GM23248 (cell line): Measurements from ENCODE around the gene OLIG1. TPM values are rescaled to one million over a fixed set of nuclear protein-coding genes. Genes with fewer than 3 reads are reported as not detected.

Experiments used
- DNase-seq: peaks from one replicate; pipeline ENCODE4 v3.0.0-alpha.2; 2015
- H2AFZ ChIP-seq: fragments of 200-600 bp; sonication (generic); 2 replicates; pipeline ENCODE4 v1.6.1; 2016; ENCODE audit warnings: antibody characterized with exemption
- H3F3A ChIP-seq: fragments of 200-600 bp; sonication (generic); 2 replicates; pipeline ENCODE4 v1.6.1; 2016; ENCODE audit warnings: mild to moderate bottlenecking, antibody characterized with exemption, mixed run types; ENCODE audit not compliant: insufficient read depth
- H3K27ac ChIP-seq: fragments of 200-600 bp; sonication (generic); 2 replicates; pipeline ENCODE4 v1.5.1; 2016; ENCODE audit warnings: mild to moderate bottlenecking
- H3K27me3 ChIP-seq: fragments of 200-600 bp; sonication (generic); replicated peaks from 2 replicates; pipeline ENCODE4 v1.6.1; 2016; ENCODE audit warnings: mild to moderate bottlenecking; ENCODE audit not compliant: insufficient read depth
- H3K36me3 ChIP-seq: fragments of 200-600 bp; sonication (generic); 2 replicates; pipeline ENCODE4 v1.6.1; 2016; ENCODE audit warnings: low read depth, mild to moderate bottlenecking
- H3K4me1 ChIP-seq: fragments of 200-600 bp; sonication (generic); 2 replicates; pipeline ENCODE4 v1.6.1; 2016; ENCODE audit warnings: mild to moderate bottlenecking; ENCODE audit not compliant: insufficient read depth
- H3K4me2 ChIP-seq: fragments of 200-600 bp; sonication (generic); one replicate; pipeline ENCODE4 v1.6.1; 2016; ENCODE audit warnings: mild to moderate bottlenecking; ENCODE audit not compliant: unreplicated experiment
- H3K4me3 ChIP-seq: fragments of 200-600 bp; sonication (generic); 2 replicates; pipeline ENCODE4 v1.5.1; 2016; ENCODE audit warnings: mild to moderate bottlenecking
- H3K79me2 ChIP-seq: fragments of 200-600 bp; sonication (generic); 2 replicates; pipeline ENCODE4 v1.6.1; 2016; ENCODE audit warnings: mild to moderate bottlenecking; ENCODE audit not compliant: insufficient read depth
- H3K9ac ChIP-seq: fragments of 200-600 bp; sonication (generic); 2 replicates; pipeline ENCODE4 v1.6.1; 2016; ENCODE audit warnings: mild to moderate bottlenecking
- H3K9me2 ChIP-seq: fragments of 200-600 bp; sonication (generic); 2 replicates; pipeline ENCODE4 v1.6.1; 2016; ENCODE audit warnings: mixed run types, mild to moderate bottlenecking, moderate library complexity; ENCODE audit not compliant: insufficient read depth
- H3K9me3 ChIP-seq: fragments of 200-600 bp; sonication (generic); one replicate; pipeline ENCODE4 v1.6.1; 2017; ENCODE audit warnings: low read depth
- H4K20me1 ChIP-seq: fragments of 200-600 bp; sonication (generic); 2 replicates; pipeline ENCODE4 v1.6.0; 2016; ENCODE audit not compliant: insufficient read depth
- EZH2 ChIP-seq: fragments of 200-600 bp; sonication (generic); IDR thresholded peaks from 2 replicates; pipeline ENCODE4 v1.6.1; 2018; ENCODE audit warnings: antibody characterized with exemption, mild to moderate bottlenecking; ENCODE audit not compliant: insufficient read depth, poor library complexity, severe bottlenecking
- EZH2phosphoT487 ChIP-seq: fragments of 200-600 bp; sonication (generic); IDR thresholded peaks from 2 replicates; pipeline ENCODE4 v1.6.1; 2018; ENCODE audit warnings: antibody characterized with exemption, moderate library complexity, mild to moderate bottlenecking, low read depth; ENCODE audit not compliant: insufficient read depth
- WGBS, 2 experiments: methylation state at CpG; one replicate each; pipeline ENCODE4 v1.1.6; 2015 to 2017; ENCODE audit warnings: low lambda C conversion rate in 2 of 2, low coverage in 1 of 2; ENCODE audit errors: missing lambda C conversion rate in 2 of 2; 5-methylcytosine and 5-hydroxymethylcytosine counted together
- in situ Hi-C: fragments of 300-500 bp; cut with MboI; formaldehyde crosslinking; loops from 2 replicates; pipeline ENCODE4 v1.15.0; 2020
- polyA plus RNA-seq: library from polyadenylated mRNA; unstranded; fragments of >200 nt; fragmentation: Nextera tagmentation; extraction: Ambion mirVana; gene quantifications from 2 replicates; pipeline ENCODE4 v1.2.1, GENCODE V29; 2016
- total RNA-seq: library from RNA; depleted of rRNA; stranded (reverse); fragments of >200 nt; shearing (Covaris generic); gene quantifications from 2 replicates; pipeline ENCODE4 v1.2.3, GENCODE V29; 2014

Gene OLIG1
- total and polyA plus RNA-seq, 2 experiments from 2014 or later, result not detected

DNA sequence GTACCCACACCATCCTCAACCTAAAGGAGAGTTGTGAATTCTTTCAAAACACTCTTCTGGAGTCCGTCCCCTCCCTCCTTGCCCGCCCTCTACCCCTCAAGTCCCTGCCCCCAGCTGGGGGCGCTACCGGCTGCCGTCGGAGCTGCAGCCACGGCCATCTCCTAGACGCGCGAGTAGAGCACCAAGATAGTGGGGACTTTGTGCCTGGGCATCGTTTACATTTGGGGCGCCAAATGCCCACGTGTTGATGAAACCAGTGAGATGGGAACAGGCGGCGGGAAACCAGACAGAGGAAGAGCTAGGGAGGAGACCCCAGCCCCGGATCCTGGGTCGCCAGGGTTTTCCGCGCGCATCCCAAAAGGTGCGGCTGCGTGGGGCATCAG lies 44.8 kb upstream of the OLIG1 start:
- H3K27ac ChIP-seq, result no peak overlapping the region
- H3F3A ChIP-seq, result no peaks in the 10 kb centered on the region
- H3K9me3 ChIP-seq, result no peaks in the 10 kb centered on the region
- no peak overlapping the region for H3K4me3 ChIP-seq
- in situ Hi-C loops, result no loop called here
- 2 to 4% methylated on average over 22 of the region's 22 CpGs for whole genome bisulfite sequencing, 2 experiments
- peaks cover 95% of the 10 kb centered on the region for H3K27me3 ChIP-seq
- TF ChIP-seq EZH2phosphoT487 (0 out of 2 replicates have a peak, but pooled peaks have one; percentile 13), EZH2 (no peak)
- H3K36me3 ChIP-seq, result no peaks in the 10 kb centered on the region
- no peak for DNase-seq
- H3K79me2 ChIP-seq, result no peaks in the 10 kb centered on the region
- no peak overlapping the region for H3K4me2 ChIP-seq
- no peaks in the 10 kb centered on the region for H3K9me2 ChIP-seq
- no peak overlapping the region for H2AFZ ChIP-seq
- no peaks in the 10 kb centered on the region for H3K4me1 ChIP-seq
- H3K9ac ChIP-seq, result no peak overlapping the region
- no peaks in the 10 kb centered on the region for H4K20me1 ChIP-seq

DNA sequence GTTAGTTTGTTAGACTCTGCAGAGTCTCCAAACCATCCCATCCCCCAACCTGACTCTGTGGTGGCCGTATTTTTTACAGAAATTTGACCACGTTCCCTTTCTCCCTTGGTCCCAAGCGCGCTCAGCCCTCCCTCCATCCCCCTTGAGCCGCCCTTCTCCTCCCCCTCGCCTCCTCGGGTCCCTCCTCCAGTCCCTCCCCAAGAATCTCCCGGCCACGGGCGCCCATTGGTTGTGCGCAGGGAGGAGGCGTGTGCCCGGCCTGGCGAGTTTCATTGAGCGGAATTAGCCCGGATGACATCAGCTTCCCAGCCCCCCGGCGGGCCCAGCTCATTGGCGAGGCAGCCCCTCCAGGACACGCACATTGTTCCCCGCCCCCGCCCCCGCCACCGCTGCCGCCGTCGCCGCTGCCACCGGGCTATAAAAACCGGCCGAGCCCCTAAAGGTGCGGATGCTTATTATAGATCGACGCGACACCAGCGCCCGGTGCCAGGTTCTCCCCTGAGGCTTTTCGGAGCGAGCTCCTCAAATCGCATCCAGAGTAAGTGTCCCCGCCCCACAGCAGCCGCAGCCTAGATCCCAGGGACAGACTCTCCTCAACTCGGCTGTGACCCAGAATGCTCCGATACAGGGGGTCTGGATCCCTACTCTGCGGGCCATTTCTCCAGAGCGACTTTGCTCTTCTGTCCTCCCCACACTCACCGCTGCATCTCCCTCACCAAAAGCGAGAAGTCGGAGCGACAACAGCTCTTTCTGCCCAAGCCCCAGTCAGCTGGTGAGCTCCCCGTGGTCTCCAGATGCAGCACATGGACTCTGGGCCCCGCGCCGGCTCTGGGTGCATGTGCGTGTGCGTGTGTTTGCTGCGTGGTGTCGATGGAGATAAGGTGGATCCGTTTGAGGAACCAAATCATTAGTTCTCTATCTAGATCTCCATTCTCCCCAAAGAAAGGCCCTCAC lies 44.2 kb upstream of the OLIG1 start, which contains the start of gene OLIG2:
TSS of gene OLIG2 (plus strand) at position 447 of the 954 bp plus-strand sequence. CDS start 928 bp downstream, outside the sequence.
- peak; percentile 90 for TF ChIP-seq EZH2
- TF ChIP-seq EZH2phosphoT487, result 0 out of 2 replicates have a peak, but pooled peaks have one; percentile 34
- Histone ChIP-seq H3K36me3 (no peaks in the 10 kb centered on the region), H3K9me3 (no peaks in the 10 kb centered on the region), H3K27ac (no peak within 1 kb of the TSS), H4K20me1 (no peaks in the 10 kb centered on the region), H3K4me3 (no peak within 1 kb of the TSS), H3K4me2 (no peak within 1 kb of the TSS), H3F3A (no peaks in the 10 kb centered on the region), H3K79me2 (no peaks in the 10 kb centered on the region), H3K27me3 (peaks cover 97% of the 10 kb centered on the region), H3K9me2 (no peaks in the 10 kb centered on the region), H3K4me1 (no peaks in the 10 kb centered on the region), H3K9ac (no peak within 1 kb of the TSS), H2AFZ (no peak within 1 kb of the TSS)
- in situ Hi-C loops, result no loop called here
- WGBS, 2 experiments, result 2 to 3% methylated on average over 37 to 59 of the region's 59 CpGs
- DNase-seq, result no peak

DNA sequence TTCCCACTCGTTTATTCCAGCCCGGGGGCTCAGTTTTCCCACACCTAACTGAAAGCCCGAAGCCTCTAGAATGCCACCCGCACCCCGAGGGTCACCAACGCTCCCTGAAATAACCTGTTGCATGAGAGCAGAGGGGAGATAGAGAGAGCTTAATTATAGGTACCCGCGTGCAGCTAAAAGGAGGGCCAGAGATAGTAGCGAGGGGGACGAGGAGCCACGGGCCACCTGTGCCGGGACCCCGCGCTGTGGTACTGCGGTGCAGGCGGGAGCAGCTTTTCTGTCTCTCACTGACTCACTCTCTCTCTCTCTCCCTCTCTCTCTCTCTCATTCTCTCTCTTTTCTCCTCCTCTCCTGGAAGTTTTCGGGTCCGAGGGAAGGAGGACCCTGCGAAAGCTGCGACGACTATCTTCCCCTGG lies 43.5 kb upstream of the OLIG1 start:
- Histone ChIP-seq H3K4me2 (no peak overlapping the region), H3K36me3 (no peaks in the 10 kb centered on the region), H4K20me1 (no peaks in the 10 kb centered on the region), H3K9me2 (no peaks in the 10 kb centered on the region), H3K4me3 (no peak overlapping the region), H3K4me1 (no peaks in the 10 kb centered on the region), H3F3A (no peaks in the 10 kb centered on the region), H3K9me3 (no peaks in the 10 kb centered on the region), H3K9ac (no peak overlapping the region), H3K79me2 (no peaks in the 10 kb centered on the region), H3K27ac (no peak overlapping the region), H3K27me3 (peaks cover 97% of the 10 kb centered on the region), H2AFZ (no peak overlapping the region)
- in situ Hi-C loops, result no loop called here
- WGBS, 2 experiments, result 4 to 10% methylated on average over 12 to 21 of the region's 21 CpGs
- DNase-seq, result no peak
- TF ChIP-seq EZH2phosphoT487 (0 out of 2 replicates have a peak, but pooled peaks have one; percentile 41), EZH2 (no peak)

DNA sequence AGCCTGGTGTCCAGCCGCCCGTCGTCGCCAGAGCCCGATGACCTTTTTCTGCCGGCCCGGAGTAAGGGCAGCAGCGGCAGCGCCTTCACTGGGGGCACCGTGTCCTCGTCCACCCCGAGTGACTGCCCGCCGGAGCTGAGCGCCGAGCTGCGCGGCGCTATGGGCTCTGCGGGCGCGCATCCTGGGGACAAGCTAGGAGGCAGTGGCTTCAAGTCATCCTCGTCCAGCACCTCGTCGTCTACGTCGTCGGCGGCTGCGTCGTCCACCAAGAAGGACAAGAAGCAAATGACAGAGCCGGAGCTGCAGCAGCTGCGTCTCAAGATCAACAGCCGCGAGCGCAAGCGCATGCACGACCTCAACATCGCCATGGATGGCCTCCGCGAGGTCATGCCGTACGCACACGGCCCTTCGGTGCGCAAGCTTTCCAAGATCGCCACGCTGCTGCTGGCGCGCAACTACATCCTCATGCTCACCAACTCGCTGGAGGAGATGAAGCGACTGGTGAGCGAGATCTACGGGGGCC lies 43.0 kb upstream of the OLIG1 start:
- 2 to 3% methylated on average over 52 to 54 of the region's 54 CpGs for WGBS, 2 experiments
- in situ Hi-C loops, result no loop called here

More for the DNA sequence above, 43.0 kb upstream of the OLIG1 start:
- Histone ChIP-seq H3K27ac (no peak overlapping the region), H2AFZ (no peak overlapping the region), H3K36me3 (no peaks in the 10 kb centered on the region), H4K20me1 (no peaks in the 10 kb centered on the region), H3K4me1 (no peaks in the 10 kb centered on the region), H3K79me2 (no peaks in the 10 kb centered on the region), H3K9ac (no peak overlapping the region), H3K4me2 (no peak overlapping the region), H3F3A (no peaks in the 10 kb centered on the region), H3K27me3 (peaks cover 97% of the 10 kb centered on the region), H3K9me3 (no peaks in the 10 kb centered on the region), H3K9me2 (no peaks in the 10 kb centered on the region), H3K4me3 (no peak overlapping the region)
- TF ChIP-seq EZH2phosphoT487, result no peak
- no peak for TF ChIP-seq EZH2
- DNase-seq, result peak; percentile 32
